Measurements from ENCODE around the gene KLHL21.
A peak's percentile ranks its signal among the peaks of the same experiment; 100 is the strongest.

Gene KLHL21

GRCh38 chr1:6577831-6578525, 24.7 kb downstream of the KLHL21 start:
- TF ChIP-seq CTCF (IDR thresholded peaks at IDR 0.05; ENCODE audit: low read depth, low read length): no peak

GRCh38 chr1:6574818-6575217, 27.9 kb downstream of the KLHL21 start:
- no peak overlapping the region for H3K4me3 ChIP-seq (replicated peaks in 1 of 2; ENCODE audit: low read depth in 2 of 2, low read length in 2 of 2)
- DNase-seq (ENCODE audit: low read depth in 2 of 2): no peak
- no peak for TF ChIP-seq CTCF (IDR thresholded peaks at IDR 0.05; ENCODE audit: low read depth, low read length)

More at GRCh38 chr1:6577831-6578525, 24.7 kb downstream of the KLHL21 start:
- peak in 1 of 2 donors; percentile 73 for DNase-seq (ENCODE audit: low read depth in 2 of 2)
- H3K4me3 ChIP-seq (replicated peaks in 1 of 2; ENCODE audit: low read depth in 2 of 2, low read length in 2 of 2): no peak overlapping the region

GRCh38 chr1:6574025-6574620, 28.5 kb downstream of the KLHL21 start:
- no peak for DNase-seq (ENCODE audit: low read depth in 2 of 2)
- H3K4me3 ChIP-seq (replicated peaks in 1 of 2; ENCODE audit: low read depth in 2 of 2, low read length in 2 of 2): no peak overlapping the region
- no peak for TF ChIP-seq CTCF (IDR thresholded peaks at IDR 0.05; ENCODE audit: low read depth, low read length)

GRCh38 chr1:6572653-6573383, 29.9 kb downstream of the KLHL21 start:
- no peak for DNase-seq (ENCODE audit: low read depth in 2 of 2)
- TF ChIP-seq CTCF (IDR thresholded peaks at IDR 0.05; ENCODE audit: low read depth, low read length): no peak
- no peak overlapping the region for H3K4me3 ChIP-seq (replicated peaks in 1 of 2; ENCODE audit: low read depth in 2 of 2, low read length in 2 of 2)

- no peak overlapping the region for H3K4me3 ChIP-seq (replicated peaks in 1 of 2; ENCODE audit: low read depth in 2 of 2, low read length in 2 of 2)
- DNase-seq (ENCODE audit: low read depth in 2 of 2): no peak
- no peak for TF ChIP-seq CTCF (IDR thresholded peaks at IDR 0.05; ENCODE audit: low read depth, low read length)
Observed at GRCh38 chr1:6570987-6571386, 31.7 kb downstream of the KLHL21 start.

GRCh38 chr1:6570100-6570499, 32.6 kb downstream of the KLHL21 start:
- TF ChIP-seq CTCF (IDR thresholded peaks at IDR 0.05; ENCODE audit: low read depth, low read length): no peak

More at GRCh38 chr1:6570100-6570499, 32.6 kb downstream of the KLHL21 start:
- no peak for DNase-seq (ENCODE audit: low read depth in 2 of 2)
- no peak overlapping the region for H3K4me3 ChIP-seq (replicated peaks in 1 of 2; ENCODE audit: low read depth in 2 of 2, low read length in 2 of 2)

Measured in cardiac fibroblast (primary cell).